AG04449 (cell line): ENCODE results near the gene MARCHF5.
"Not testable (repeated sequence)": the region's sequence is repeated elsewhere in the genome, so short reads cannot be mapped to it uniquely, and the experiment has no call there.

ENCODE experiments used
- CTCF ChIA-PET: fragments of 350-600 bp; formaldehyde crosslinking; extraction: SDS; loops from one replicate; lab custom pipeline; 2021; ENCODE audit warnings: antibody characterized with exemption; lab: Yijun Ruan, JAX
- POLR2A ChIA-PET: fragments of 400-600, 350-600 bp; formaldehyde crosslinking; extraction: SDS; loops from one replicate; lab custom pipeline; 2020; ENCODE audit warnings: antibody characterized with exemption, inconsistent platforms; lab: Yijun Ruan, JAX
- DNase-seq: peaks from one replicate; pipeline ENCODE4 v3.0.0-alpha.2; 2010; ENCODE audit warnings: low read depth, low spot score
- H3K4me3 ChIP-seq: 2 replicates; pipeline ENCODE4 v1.5.1; 2011; ENCODE audit warnings: low read depth, mild to moderate bottlenecking, control low read depth, low read length
- TF ChIP-seq, protein P1 (sequence below): IDR thresholded peaks from one replicate; pipeline ENCODE4 v1.5.1; 2011; ENCODE audit warnings: mild to moderate bottlenecking, moderate library complexity, low read length, control low read depth, inconsistent platforms; ENCODE audit not compliant: insufficient read depth; ENCODE audit errors: missing control alignments

The MARCHF5 gene

DNA sequence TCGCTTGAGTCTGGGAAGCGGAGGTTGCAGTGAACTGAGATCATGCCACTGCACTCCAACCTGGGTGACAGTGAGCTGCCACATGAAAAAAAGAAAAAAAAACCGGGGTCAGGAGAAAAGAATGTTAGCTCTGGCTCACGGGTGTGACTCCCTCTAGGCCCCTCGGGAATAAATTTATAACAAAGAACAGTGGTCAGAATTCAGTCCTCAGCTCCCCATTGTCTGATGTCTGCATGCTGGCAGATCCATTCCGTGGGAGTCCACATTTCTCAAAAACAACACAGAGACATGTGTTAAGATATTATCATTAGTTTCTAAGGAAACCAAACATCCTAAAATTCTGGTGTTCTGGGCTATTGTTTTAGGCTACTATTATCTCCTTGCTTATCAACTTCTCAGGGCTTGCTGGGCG, 90.6 kb downstream of the MARCHF5 start:
- POLR2A ChIA-PET = no interaction called here
- CTCF ChIA-PET = no interaction called here
- DNase-seq = no peak
- TF ChIP-seq, protein P1, sequence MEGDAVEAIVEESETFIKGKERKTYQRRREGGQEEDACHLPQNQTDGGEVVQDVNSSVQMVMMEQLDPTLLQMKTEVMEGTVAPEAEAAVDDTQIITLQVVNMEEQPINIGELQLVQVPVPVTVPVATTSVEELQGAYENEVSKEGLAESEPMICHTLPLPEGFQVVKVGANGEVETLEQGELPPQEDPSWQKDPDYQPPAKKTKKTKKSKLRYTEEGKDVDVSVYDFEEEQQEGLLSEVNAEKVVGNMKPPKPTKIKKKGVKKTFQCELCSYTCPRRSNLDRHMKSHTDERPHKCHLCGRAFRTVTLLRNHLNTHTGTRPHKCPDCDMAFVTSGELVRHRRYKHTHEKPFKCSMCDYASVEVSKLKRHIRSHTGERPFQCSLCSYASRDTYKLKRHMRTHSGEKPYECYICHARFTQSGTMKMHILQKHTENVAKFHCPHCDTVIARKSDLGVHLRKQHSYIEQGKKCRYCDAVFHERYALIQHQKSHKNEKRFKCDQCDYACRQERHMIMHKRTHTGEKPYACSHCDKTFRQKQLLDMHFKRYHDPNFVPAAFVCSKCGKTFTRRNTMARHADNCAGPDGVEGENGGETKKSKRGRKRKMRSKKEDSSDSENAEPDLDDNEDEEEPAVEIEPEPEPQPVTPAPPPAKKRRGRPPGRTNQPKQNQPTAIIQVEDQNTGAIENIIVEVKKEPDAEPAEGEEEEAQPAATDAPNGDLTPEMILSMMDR = no peak
- H3K4me3 ChIP-seq = no peak overlapping the region

DNA sequence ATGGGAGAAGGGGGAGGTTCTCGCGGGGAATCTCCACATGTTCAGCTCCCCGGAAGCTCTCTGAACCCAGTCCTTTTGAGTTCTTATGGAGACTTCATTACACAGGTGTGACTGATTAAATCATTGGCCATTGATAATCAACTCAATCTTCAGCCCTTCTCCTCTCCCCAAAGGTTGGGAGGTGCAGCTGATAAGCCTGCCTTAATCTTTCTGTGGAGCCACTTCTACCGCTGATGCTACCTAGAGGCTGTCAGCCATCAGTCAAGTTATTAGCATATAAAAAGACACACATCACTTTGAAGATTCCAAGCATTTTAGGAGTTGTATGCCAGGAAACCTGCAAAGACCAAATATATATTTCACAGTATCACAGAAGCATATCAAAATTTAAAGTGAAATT, 91.7 kb downstream of the MARCHF5 start:
- DNase-seq = no peak
- TF ChIP-seq, protein P1 = no peak
- no peak overlapping the region for H3K4me3 ChIP-seq
- ChIA-PET POLR2A (no interaction called here), CTCF (no interaction called here)

DNA sequence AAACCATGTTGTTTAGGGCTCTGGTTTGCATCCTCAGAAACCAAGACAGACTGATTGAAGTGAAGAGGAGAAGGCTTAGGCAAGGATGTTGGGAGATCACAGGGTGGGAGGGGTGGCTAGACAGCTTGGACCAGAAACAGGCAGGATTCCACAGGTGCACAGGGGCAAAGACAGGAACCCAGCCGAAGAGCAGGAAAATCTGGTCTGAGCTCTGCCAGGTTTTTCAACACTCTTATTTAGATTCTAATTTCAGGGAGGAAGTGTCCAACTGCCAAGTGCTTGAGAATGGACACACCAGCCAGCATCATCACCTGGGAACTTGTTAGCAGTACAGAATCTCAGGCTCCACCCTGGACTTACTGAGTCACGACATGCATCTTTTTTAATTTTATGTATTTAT, 93.8 kb downstream of the MARCHF5 start:
- ChIA-PET POLR2A (no interaction called here), CTCF (interaction anchor here (1.2 kb wide), 1 partner anchor 23 kb away, joined by 3 read pairs; no protein-coding TSS in a partner anchor)
- no peak overlapping the region for H3K4me3 ChIP-seq
- TF ChIP-seq, protein P1 = no peak
- DNase-seq = no peak

DNA sequence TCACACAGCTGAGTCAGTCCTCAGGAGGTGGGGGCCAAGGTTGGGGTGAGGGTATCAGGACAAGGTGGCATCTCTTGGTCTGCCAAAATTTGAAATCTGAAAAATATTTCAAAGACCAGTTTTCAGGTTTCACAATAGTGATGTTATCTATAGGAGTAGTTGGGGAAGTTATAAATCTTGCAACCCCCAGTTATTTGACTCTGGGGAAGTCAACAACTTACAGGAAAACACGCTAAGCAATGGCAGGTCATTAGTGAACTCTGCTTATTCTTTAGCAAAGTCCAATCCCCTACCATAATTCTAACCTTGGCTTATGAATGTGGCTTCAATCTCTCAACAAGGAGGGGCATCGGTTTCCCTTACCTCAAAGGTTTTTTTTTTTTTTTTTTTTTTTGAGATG, 94.9 kb downstream of the MARCHF5 start:
- no peak for DNase-seq
- CTCF ChIA-PET = no interaction called here
- POLR2A ChIA-PET = no interaction called here
- H3K4me3 ChIP-seq = no peak overlapping the region
- TF ChIP-seq, protein P1 = no peak

DNA sequence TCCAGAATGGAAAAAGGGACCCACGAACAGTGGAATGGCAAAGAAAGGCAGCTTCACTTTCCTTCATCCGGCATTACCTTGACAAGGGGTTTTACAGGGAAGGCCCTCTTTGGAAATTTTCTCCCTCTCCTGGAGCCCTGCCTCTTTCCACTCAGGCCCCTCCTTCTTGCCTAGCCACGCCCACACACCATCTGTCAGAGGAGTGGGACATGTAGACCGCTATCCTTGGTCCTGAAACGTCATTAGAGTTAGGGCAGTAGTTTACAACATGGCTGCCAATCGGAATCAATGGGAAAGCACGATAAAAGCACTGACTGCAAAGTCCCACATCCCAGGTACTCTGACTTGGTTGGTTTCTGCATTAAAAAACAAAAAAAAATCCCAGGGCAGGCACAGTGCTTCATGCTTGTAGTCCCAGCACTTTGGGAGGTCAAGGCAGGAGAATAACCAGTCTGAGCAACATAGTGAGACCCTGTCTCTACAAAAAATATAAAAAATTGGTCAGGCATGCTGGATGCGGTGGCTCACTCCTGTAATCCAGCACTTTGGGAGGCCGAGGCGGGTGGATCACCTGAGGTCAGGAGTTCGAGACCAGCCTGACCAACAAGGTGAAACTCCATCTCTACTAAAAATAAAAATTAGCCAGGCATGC, 96.4 kb downstream of the MARCHF5 start:
- CTCF ChIA-PET = no interaction called here
- H3K4me3 ChIP-seq = no peak overlapping the region
- TF ChIP-seq, protein P1 = no peak
- POLR2A ChIA-PET = no interaction called here
- no peak for DNase-seq

DNA sequence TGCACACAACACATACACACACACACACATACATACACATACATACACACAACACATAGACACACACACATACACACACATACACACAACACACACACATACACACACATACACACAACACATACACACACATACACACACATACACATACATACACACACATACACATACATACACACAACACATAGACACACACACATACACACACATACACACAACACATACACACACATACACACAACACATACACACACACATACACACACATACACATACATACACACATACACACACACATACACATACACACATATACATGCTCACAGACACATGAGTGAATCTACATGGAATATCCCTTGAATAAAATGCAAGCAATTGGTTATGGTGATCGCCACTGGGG, 102.2 kb downstream of the MARCHF5 start:
- DNase-seq, POLR2A ChIA-PET, CTCF ChIA-PET, H3K4me3 ChIP-seq: not testable (repeated sequence)

DNA sequence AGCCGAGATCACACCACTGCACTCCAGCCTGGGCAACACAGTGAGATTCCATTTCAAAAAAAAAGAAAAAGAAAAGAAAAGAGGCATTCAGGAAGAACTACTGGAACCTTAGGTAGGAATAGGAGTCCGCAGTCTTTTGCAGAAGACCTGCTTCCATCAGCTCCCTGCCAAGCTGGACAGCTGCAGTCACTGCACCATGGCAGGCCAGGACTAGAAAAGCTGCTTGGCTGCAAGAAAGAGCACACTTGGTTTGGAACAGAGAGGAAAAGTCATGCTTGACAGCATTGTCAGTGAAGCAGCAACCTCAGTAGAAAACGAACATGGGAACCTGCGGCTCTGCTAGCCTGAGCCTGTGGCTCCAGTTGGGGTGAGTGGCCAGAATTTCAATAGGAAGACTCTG, 104.3 kb downstream of the MARCHF5 start:
- DNase-seq = no peak
- H3K4me3 ChIP-seq = no peak overlapping the region
- POLR2A ChIA-PET = no interaction called here
- CTCF ChIA-PET = interaction anchor here (0.8 kb wide), 1 partner anchor 308 kb away, joined by 3 read pairs; no protein-coding TSS in a partner anchor
- TF ChIP-seq, protein P1 = no peak

DNA sequence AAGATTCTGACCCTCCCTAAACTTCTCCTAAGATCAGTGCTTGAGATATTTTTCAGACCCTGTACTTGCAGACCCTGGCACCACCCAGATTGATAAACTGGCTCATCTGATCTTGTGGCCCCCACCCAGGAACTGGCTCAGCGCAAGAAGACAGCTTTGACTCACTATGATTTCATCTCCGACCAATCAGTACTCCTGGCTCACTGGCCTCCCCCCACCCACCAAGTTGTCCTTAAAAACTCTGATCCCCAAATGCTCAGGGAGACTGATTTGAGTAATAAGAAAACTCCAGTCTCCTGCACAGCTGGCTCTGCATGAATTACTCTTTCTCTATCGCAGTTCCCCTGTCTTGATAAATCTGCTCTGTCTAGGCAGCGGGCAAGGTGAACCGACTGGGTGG, 111.3 kb downstream of the MARCHF5 start:
- CTCF ChIA-PET = interaction anchor here (1.2 kb wide), 1 partner anchor 18 kb away, joined by 3 read pairs; no protein-coding TSS in a partner anchor
- H3K4me3 ChIP-seq, DNase-seq, POLR2A ChIA-PET: not testable (repeated sequence)
